ENCODE results near the gene SGMS1. TPM values are rescaled to one million over a fixed set of nuclear protein-coding genes. Genes with fewer than 3 reads are reported as not detected.

SGMS1 gene
- polyA plus RNA-seq, 2 of the 4 experiments (the other 2 are of a cell fraction), result 22.7 to 28.2 TPM

DNA sequence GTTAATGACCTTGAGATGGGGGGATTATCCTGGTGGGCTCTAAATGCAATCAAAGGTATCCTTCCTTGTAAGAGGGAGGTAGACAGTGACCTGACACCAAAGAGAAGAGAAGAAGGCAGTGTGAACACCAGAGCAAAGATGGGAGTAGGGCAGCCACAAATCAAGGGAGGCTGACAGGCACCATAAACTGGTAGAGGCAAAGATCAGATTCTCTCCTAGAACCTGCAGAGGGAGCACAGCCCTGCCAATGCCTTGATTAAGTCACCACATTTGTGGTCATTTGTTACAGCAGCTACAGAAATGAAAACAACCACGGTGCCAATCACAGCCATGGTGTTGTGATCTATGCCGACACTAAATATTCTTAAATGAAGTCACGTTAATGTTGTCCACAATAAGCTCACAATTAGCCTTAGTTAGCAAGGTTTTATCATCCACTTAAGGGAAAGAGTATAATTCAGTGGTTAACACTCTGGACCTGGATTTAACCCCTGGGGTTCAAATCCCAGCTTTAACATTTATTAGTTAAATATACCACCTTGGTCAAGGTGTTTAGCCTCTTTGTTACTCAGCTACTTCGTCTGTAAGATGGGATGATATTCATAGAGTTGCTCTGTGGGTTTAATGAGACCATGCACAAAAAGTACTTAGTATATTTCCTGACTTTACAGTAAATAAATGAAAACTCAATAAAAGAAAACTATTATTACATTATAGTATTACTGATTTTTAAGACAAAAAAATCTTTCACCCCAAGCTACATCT, 70.8 kb downstream of the SGMS1 start:
- FAIRE-seq (no peak), ATAC-seq (peak; percentile 71 to 80; a peak in 5 of 6 replicates), DNase-seq (ENCODE audit: low read depth in 1 of 2, low spot score in 1 of 2) (peak in 1 of 2 experiments; percentile 30)
- WGBS (ENCODE audit: missing lambda C conversion rate), result 71% methylated on average over 4 of the region's 4 CpGs
- Histone ChIP-seq H3K27ac (no peak overlapping the region), H3K4me1 (no peaks in the 10 kb centered on the region), H3K4me3 (no peak overlapping the region), H3K9me3 (0 out of 3 replicates have a peak, but pooled peaks cover 4% of the 10 kb centered on the region), H3K4me2 (no peak overlapping the region)
- ChIA-PET CTCF (interaction anchor here (1.2 to 1.6 kb wide), 4 partner anchors 15 to 101 kb away, joined by 3 to 8 read pairs (median 5); no protein-coding TSS in a partner anchor), POLR2A (no interaction called here)
- TF ChIP-seq, protein P1, sequence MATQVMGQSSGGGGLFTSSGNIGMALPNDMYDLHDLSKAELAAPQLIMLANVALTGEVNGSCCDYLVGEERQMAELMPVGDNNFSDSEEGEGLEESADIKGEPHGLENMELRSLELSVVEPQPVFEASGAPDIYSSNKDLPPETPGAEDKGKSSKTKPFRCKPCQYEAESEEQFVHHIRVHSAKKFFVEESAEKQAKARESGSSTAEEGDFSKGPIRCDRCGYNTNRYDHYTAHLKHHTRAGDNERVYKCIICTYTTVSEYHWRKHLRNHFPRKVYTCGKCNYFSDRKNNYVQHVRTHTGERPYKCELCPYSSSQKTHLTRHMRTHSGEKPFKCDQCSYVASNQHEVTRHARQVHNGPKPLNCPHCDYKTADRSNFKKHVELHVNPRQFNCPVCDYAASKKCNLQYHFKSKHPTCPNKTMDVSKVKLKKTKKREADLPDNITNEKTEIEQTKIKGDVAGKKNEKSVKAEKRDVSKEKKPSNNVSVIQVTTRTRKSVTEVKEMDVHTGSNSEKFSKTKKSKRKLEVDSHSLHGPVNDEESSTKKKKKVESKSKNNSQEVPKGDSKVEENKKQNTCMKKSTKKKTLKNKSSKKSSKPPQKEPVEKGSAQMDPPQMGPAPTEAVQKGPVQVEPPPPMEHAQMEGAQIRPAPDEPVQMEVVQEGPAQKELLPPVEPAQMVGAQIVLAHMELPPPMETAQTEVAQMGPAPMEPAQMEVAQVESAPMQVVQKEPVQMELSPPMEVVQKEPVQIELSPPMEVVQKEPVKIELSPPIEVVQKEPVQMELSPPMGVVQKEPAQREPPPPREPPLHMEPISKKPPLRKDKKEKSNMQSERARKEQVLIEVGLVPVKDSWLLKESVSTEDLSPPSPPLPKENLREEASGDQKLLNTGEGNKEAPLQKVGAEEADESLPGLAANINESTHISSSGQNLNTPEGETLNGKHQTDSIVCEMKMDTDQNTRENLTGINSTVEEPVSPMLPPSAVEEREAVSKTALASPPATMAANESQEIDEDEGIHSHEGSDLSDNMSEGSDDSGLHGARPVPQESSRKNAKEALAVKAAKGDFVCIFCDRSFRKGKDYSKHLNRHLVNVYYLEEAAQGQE (IDR thresholded peaks at IDR 0.05), result no peak
- TF ChIP-seq CTCF (IDR thresholded peaks at IDR 0.05) (peak; percentile 23; the same call in 2 of the 3 replicates), FOSB (CRISPR knock-in tag; IDR thresholded peaks at IDR 0.05) (no peak), RAD21 (conservative IDR thresholded peaks at IDR 0.05 in 1 of 2, IDR thresholded peaks at IDR 0.05 in 1 of 2) (peak in 1 of 2 experiments; percentile 39; a peak in 2 of 5 replicates), MYC (IDR thresholded peaks at IDR 0.05; ENCODE audit: borderline replicate concordance, low read length) (no peak)

- no peak overlapping the region for H3K27ac ChIP-seq
- DNase-seq (ENCODE audit: low read depth in 1 of 2, low spot score in 1 of 2), result no peak
- 0 out of 3 replicates have a peak, but pooled peaks cover 4% of the 10 kb centered on the region for H3K9me3 ChIP-seq
- H3K4me3 ChIP-seq, result no peak overlapping the region
- FAIRE-seq, result no peak
- CTCF ChIA-PET, result interaction anchor here (1.1 to 1.5 kb wide), 3 partner anchors 14 to 73 kb away, joined by 3 to 8 read pairs (median 4); no protein-coding TSS in a partner anchor
- TF ChIP-seq ZNF302 (CRISPR knock-in tag; IDR thresholded peaks at IDR 0.05), result no peak
- no peak for TF ChIP-seq CBX2 (IDR thresholded peaks at IDR 0.05; ENCODE audit: borderline replicate concordance, low read depth)
- TF ChIP-seq EHF (CRISPR knock-in tag; IDR thresholded peaks at IDR 0.05), result no peak
- no peak for TF ChIP-seq ZSCAN20 (CRISPR knock-in tag; IDR thresholded peaks at IDR 0.05)
- TF ChIP-seq HMGXB4 (CRISPR knock-in tag; IDR thresholded peaks at IDR 0.05; ENCODE audit: borderline replicate concordance), result no peak
- no peak for TF ChIP-seq TP53 (CRISPR knock-in tag; IDR thresholded peaks at IDR 0.05)
- TF ChIP-seq CHD2 (IDR thresholded peaks at IDR 0.05; ENCODE audit: low read length, partially characterized antibody), result no peak
- TF ChIP-seq MAZ (IDR thresholded peaks at IDR 0.05; ENCODE audit: borderline replicate concordance, low read depth, low read length), result no peak
- no peak for TF ChIP-seq CBX8 (IDR thresholded peaks at IDR 0.05)
- no peak for TF ChIP-seq GATA3 (IDR thresholded peaks at IDR 0.05; ENCODE audit: borderline replicate concordance)
- WGBS (ENCODE audit: missing lambda C conversion rate), result 91% methylated on average over 4 of the region's 4 CpGs
- POLR2A ChIA-PET, result no interaction called here
- H3K4me2 ChIP-seq, result no peak overlapping the region
- ATAC-seq, result no peak
- H3K4me1 ChIP-seq, result no peaks in the 10 kb centered on the region
Measured at GRCh38 chr10:50552308-50552707, 71.4 kb downstream of the SGMS1 start.

Data from A549 (cell line).